B cell (primary cell): ENCODE measurements around the gene SLC7A5. TPM values are rescaled to one million over a fixed set of nuclear protein-coding genes. Genes with fewer than 3 reads are reported as not detected.

Experiments
- ATAC-seq: fragments of 200-7000 bp; cut with Tn5 transposase; one replicate; pipeline ENCODE4 v1.10.0; 2021; ENCODE audit warnings: low read depth, mild to moderate bottlenecking, moderate number of reproducible peaks, moderate library complexity
- CTCF ChIA-PET: fragments of 350-600 bp; sonication (Branson Sonifier 250); formaldehyde crosslinking; loops from one replicate; lab custom pipeline; 2021; ENCODE audit warnings: antibody characterized with exemption, inconsistent platforms; lab: Charles Lee
- POLR2A ChIA-PET: fragments of 350-600 bp; sonication (Branson Sonifier 250); formaldehyde crosslinking; loops from one replicate; lab custom pipeline; 2021; ENCODE audit warnings: antibody characterized with exemption; lab: Charles Lee
- DNase-seq: peaks from one replicate; pipeline ENCODE4 v3.0.0; 2013
- H2AFZ ChIP-seq: 2 replicates; pipeline ENCODE4 v1.6.1; 2012; ENCODE audit warnings: mild to moderate bottlenecking, low read depth, low read length; ENCODE audit not compliant: insufficient read depth, poor library complexity, severe bottlenecking
- H3K27ac ChIP-seq, 2 donors: 1 replicate in 1 of 2; 2 replicates in 1 of 2; pipeline ENCODE4 v1.5.1; 2012 to 2013; ENCODE audit warnings: low read length in 2 of 2, mild to moderate bottlenecking in 2 of 2, moderate library complexity in 1 of 2
- H3K27me3 ChIP-seq, 4 experiments: fragments of 200-600 bp in 1 of 4; sonication (generic) in 1 of 4; replicated peaks in 1 of 4; 1 replicate in 2 of 4; 2 replicates in 2 of 4; pipeline versions ENCODE4 v1.6.1 to v1.7.0; 2013 to 2016; ENCODE audit warnings: low read length in 3 of 4, mild to moderate bottlenecking in 2 of 4, mixed read lengths in 1 of 4, moderate library complexity in 1 of 4; ENCODE audit not compliant: insufficient read depth in 4 of 4, control insufficient read depth in 3 of 4; ENCODE audit errors: control extremely low read depth in 1 of 4
- H3K36me3 ChIP-seq, 2 experiments: replicated peaks in 1 of 2; 1 replicate in 1 of 2; 2 replicates in 1 of 2; pipeline versions ENCODE4 v1.6.1 to v1.7.1; 2013; ENCODE audit warnings: low read length in 1 of 2; ENCODE audit not compliant: insufficient read depth in 2 of 2, control insufficient read depth in 1 of 2; ENCODE audit errors: control extremely low read depth in 1 of 2, extremely low read depth in 1 of 2
- H3K4me1 ChIP-seq, 2 donors: fragments of 200-600 bp in 1 of 2; sonication (generic) in 1 of 2; 1 replicate in 1 of 2; 2 replicates in 1 of 2; pipeline versions ENCODE4 v1.5.1 to v1.6.1; 2013 to 2017; ENCODE audit warnings: low read length in 2 of 2; ENCODE audit not compliant: control insufficient read depth in 2 of 2, insufficient read depth in 2 of 2
- H3K4me2 ChIP-seq: replicated peaks from 2 replicates; pipeline ENCODE3; 2012; ENCODE audit warnings: mild to moderate bottlenecking, low read depth, low read length; ENCODE audit not compliant: poor library complexity, severe bottlenecking
- H3K4me3 ChIP-seq, 5 experiments: fragments of 200-600 bp in 1 of 5; sonication (generic) in 1 of 5; 1 replicate in 3 of 5; 2 replicates in 2 of 5; pipeline versions ENCODE4 v1.5.1 to v1.7.0; 2011 to 2016; ENCODE audit warnings: low read length in 4 of 5, mild to moderate bottlenecking in 4 of 5, low read depth in 2 of 5, control low read depth in 1 of 5, moderate library complexity in 1 of 5; ENCODE audit not compliant: insufficient read depth in 1 of 5; ENCODE audit errors: control extremely low read depth in 1 of 5, extremely low read depth in 1 of 5
- H3K79me2 ChIP-seq: fragments of 200-600 bp; sonication (generic); one replicate; pipeline ENCODE4 v1.6.0; 2016; ENCODE audit warnings: low read length; ENCODE audit not compliant: control insufficient read depth, insufficient read depth
- H3K9ac ChIP-seq: fragments of 200-600 bp; sonication (generic); 2 replicates; pipeline ENCODE4 v1.6.1; 2017; ENCODE audit warnings: mild to moderate bottlenecking, low read length, moderate library complexity
- H3K9me3 ChIP-seq, 3 donors: one replicate each; pipeline versions ENCODE4 v1.6.1 to v1.7.1; 2013; ENCODE audit warnings: low read length in 2 of 3; ENCODE audit not compliant: control insufficient read depth in 2 of 3, insufficient read depth in 1 of 3; ENCODE audit errors: control extremely low read depth in 1 of 3
- H4K20me1 ChIP-seq: 2 replicates; pipeline ENCODE4 v1.6.0; 2012; ENCODE audit warnings: mild to moderate bottlenecking, low read length; ENCODE audit not compliant: insufficient read depth, control insufficient read depth, poor library complexity, severe bottlenecking
- H3K27ac Mint-ChIP-seq: one replicate; pipeline ENCODE4 v1.8.0; 2021; ENCODE audit warnings: mixed read lengths
- H3K27me3 Mint-ChIP-seq: one replicate; pipeline ENCODE4 v1.8.0; 2021; ENCODE audit warnings: mixed read lengths
- H3K4me1 Mint-ChIP-seq: one replicate; pipeline ENCODE4 v1.8.0; 2021; ENCODE audit warnings: mixed read lengths
- H3K4me3 Mint-ChIP-seq: one replicate; pipeline ENCODE4 v1.8.0; 2021; ENCODE audit warnings: mixed read lengths
- H3K9me3 Mint-ChIP-seq: one replicate; pipeline ENCODE4 v1.8.0; 2022; ENCODE audit warnings: mixed read lengths; ENCODE audit not compliant: insufficient read depth
- EZH2 ChIP-seq: IDR thresholded peaks from 2 replicates; pipeline ENCODE4 v1.6.1; 2012; ENCODE audit warnings: borderline replicate concordance, low read depth, mild to moderate bottlenecking, moderate library complexity, low read length; ENCODE audit not compliant: insufficient read depth, poor library complexity, severe bottlenecking
- WGBS: methylation state at CpG from one replicate; pipeline ENCODE4 v1.1.5; 2013; ENCODE audit warnings: missing lambda C conversion rate; ENCODE audit not compliant: insufficient coverage; 5-methylcytosine and 5-hydroxymethylcytosine counted together
- intact Hi-C: fragments of 100-400 bp; cut with micrococcal nuclease; formaldehyde crosslinking; loops from one replicate; pipeline ENCODE4 v1.10.0; 2022
- polyA plus RNA-seq: library from polyadenylated mRNA; depleted of rRNA; stranded (reverse); fragments of >200 nt; gene quantifications from 2 replicates; pipeline ENCODE4 v1.2.3, GENCODE V29; 2012
- total RNA-seq, 2 donors: library from RNA; stranded (reverse); fragments of 120-200 nt in 1 of 2; gene quantifications; 1 replicate in 1 of 2; 2 replicates in 1 of 2; pipeline versions ENCODE4 v1.2.3 to v1.2.4, GENCODE V29; 2013 to 2022
- TF ChIP-seq, protein P1 (sequence below): fragments of 200-600 bp; IDR thresholded peaks from one replicate; pipeline ENCODE4 v1.8.0; 2022; ENCODE audit warnings: antibody characterized with exemption, mild to moderate bottlenecking

The SLC7A5 gene
- total and polyA plus RNA-seq, 2 donors (not counting 1 experiment from before 2014, with no cell fraction given), result 2.5 to 20.9 TPM

DNA sequence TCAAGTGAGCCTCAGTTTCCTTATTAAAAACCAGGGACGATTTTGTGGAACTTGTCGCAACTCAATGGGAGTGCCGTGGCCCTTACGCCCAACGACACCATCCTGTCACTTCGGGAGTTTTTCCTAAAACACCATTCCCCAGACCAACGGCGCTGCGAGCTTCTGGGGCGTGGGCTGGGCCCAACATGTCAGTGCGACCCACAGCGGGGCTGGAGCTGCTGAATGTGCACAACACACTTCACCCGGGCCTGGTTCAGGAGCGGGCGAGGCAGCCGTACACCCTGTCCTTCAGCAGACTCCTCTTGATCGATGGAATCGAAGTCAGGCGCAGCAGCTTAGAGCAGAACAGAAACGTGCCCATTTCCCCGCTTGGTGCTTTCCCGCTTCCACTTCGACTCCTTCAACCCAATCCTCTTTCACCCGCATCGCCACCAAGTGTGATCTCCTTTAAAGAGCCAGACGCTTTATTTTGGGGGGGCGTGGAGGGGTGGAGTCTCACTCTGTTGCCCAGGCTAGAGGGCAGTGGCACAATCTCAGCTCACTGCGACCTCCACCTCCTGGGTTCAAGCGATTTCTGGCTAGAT, 13.2 kb upstream of the SLC7A5 start:
- Histone ChIP-seq H4K20me1 (no peaks in the 10 kb centered on the region), H3K79me2 (no peaks in the 10 kb centered on the region), H3K9ac (no peak overlapping the region), H3K9me3 (no peaks in the 10 kb centered on the region), H3K36me3 (no peaks in the 10 kb centered on the region), H3K4me3 (no peak overlapping the region), H2AFZ (no peak overlapping the region), H3K27me3 (no peaks in the 10 kb centered on the region), H3K4me1 (no peaks in the 10 kb centered on the region), H3K27ac (no peak overlapping the region), H3K4me2 (no peak overlapping the region)
- CTCF ChIA-PET, result interaction anchor here (0.6 kb wide), 1 partner anchor 11 kb away, joined by 4 read pairs; no protein-coding TSS in a partner anchor
- Mint-ChIP-seq H3K9me3 (peaks cover 2% of the 10 kb centered on the region), H3K27me3 (peaks cover 21% of the 10 kb centered on the region), H3K27ac (no peak overlapping the region), H3K4me3 (no peak overlapping the region), H3K4me1 (no peaks in the 10 kb centered on the region)
- POLR2A ChIA-PET, result no interaction called here
- ATAC-seq (no peak), DNase-seq (no peak)
- intact Hi-C loops, result no loop called here
- 92% methylated on average over 25 of the region's 29 CpGs for WGBS
- TF ChIP-seq, protein P1, sequence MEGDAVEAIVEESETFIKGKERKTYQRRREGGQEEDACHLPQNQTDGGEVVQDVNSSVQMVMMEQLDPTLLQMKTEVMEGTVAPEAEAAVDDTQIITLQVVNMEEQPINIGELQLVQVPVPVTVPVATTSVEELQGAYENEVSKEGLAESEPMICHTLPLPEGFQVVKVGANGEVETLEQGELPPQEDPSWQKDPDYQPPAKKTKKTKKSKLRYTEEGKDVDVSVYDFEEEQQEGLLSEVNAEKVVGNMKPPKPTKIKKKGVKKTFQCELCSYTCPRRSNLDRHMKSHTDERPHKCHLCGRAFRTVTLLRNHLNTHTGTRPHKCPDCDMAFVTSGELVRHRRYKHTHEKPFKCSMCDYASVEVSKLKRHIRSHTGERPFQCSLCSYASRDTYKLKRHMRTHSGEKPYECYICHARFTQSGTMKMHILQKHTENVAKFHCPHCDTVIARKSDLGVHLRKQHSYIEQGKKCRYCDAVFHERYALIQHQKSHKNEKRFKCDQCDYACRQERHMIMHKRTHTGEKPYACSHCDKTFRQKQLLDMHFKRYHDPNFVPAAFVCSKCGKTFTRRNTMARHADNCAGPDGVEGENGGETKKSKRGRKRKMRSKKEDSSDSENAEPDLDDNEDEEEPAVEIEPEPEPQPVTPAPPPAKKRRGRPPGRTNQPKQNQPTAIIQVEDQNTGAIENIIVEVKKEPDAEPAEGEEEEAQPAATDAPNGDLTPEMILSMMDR, result no peak
- TF ChIP-seq EZH2, result no peak

DNA sequence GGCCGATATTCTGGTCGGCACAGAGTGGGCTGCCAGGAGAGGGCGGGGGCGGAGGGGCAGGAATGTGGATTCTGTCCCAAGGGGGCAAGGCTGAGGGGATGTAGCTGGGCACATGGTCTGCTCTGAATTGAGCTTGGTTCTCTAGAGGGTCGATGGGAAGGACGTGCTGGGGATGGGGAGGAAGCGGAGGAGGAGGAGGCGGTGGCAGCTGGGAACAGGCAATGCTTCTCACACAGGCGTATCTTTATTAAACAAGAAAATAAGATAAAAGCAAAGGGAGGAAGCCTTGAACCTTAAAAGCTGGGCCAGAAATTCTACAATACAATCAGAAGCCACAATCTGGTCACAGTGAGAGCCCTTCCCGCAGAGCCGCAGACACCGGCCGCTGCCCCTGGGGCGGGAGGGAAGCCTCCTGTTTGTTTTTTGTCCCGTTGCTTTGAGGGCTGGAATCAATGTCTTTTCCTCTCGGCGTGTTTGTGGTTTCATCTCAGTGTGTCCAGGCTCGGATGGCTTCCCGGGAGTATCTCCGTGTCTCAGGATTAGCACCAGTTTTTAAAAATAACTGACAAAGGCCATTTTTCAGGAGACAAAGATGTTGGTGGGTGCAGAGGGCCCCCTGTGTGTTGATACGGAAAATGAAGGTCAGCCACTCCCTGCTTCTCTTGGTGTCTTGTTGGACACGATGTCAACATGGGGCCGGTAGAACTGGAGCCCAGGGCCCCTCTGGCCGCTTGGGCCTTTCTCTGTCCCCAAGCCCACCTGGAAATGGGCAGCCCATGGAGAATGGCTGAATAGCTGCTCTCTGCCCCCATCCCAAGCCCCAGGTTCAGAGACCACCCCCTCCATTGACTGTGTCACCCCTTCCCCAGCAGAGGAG, 12.3 kb upstream of the SLC7A5 start:
- no peaks in the 10 kb centered on the region for H3K27me3 ChIP-seq
- no peaks in the 10 kb centered on the region for H4K20me1 ChIP-seq
- no peaks in the 10 kb centered on the region for H3K79me2 ChIP-seq
- no peak for ATAC-seq
- H3K36me3 ChIP-seq, result no peaks in the 10 kb centered on the region
- no peak overlapping the region for H3K27ac Mint-ChIP-seq
- CTCF ChIA-PET, result interaction anchor here (1.2 to 1.3 kb wide), 2 partner anchors 10 to 112 kb away, joined by 3 to 4 read pairs; no protein-coding TSS in a partner anchor
- H3K4me3 ChIP-seq, result no peak overlapping the region
- DNase-seq, result no peak
- no peaks in the 10 kb centered on the region for H3K4me1 Mint-ChIP-seq
- H3K9me3 Mint-ChIP-seq, result peaks cover 2% of the 10 kb centered on the region
- H3K9ac ChIP-seq, result no peak overlapping the region
- H3K9me3 ChIP-seq, result no peaks in the 10 kb centered on the region
- H3K4me3 Mint-ChIP-seq, result no peak overlapping the region
- intact Hi-C loops, result no loop called here
- H2AFZ ChIP-seq, result no peak overlapping the region
- H3K27ac ChIP-seq, result no peak overlapping the region
- H3K27me3 Mint-ChIP-seq, result peaks cover 21% of the 10 kb centered on the region
- WGBS, result 42% methylated on average over 12 of the region's 24 CpGs
- no peaks in the 10 kb centered on the region for H3K4me1 ChIP-seq
- POLR2A ChIA-PET, result no interaction called here
- H3K4me2 ChIP-seq, result no peak overlapping the region
- TF ChIP-seq, protein P1, result no peak
- TF ChIP-seq EZH2, result no peak
